Measurements from ENCODE around the gene GATAD2A. TPM values are rescaled to one million over a fixed set of nuclear protein-coding genes. Genes with fewer than 3 reads are reported as not detected.

Gene GATAD2A
- total and polyA plus RNA-seq, 9 of the 15 experiments (the other 6 are each of a cell fraction or from before 2014, with no cell fraction given) = 2.4 to 226 (median 44.2) TPM

GRCh38 chr19:19404879-19405860 lies at the start of gene GATAD2A (continued):
- TF ChIP-seq ZNF644 (tag; IDR thresholded peaks at IDR 0.05; ENCODE audit: low read depth) (no peak), TCF7L2 (IDR thresholded peaks at IDR 0.05; ENCODE audit: low read depth, low read length) (0 out of 2 replicates have a peak, but pooled peaks have one; percentile 47), ATF6 (CRISPR knock-in tag; IDR thresholded peaks at IDR 0.05) (peak; percentile 99; the same call in 1 of the 2 replicates), ZNF311 (CRISPR knock-in tag; IDR thresholded peaks at IDR 0.05) (no peak), DIDO1 (tag; IDR thresholded peaks at IDR 0.05; ENCODE audit: low read depth) (no peak), ZNF124 (CRISPR knock-in tag; IDR thresholded peaks at IDR 0.05) (no peak), FOXA1 (IDR thresholded peaks at IDR 0.05; ENCODE audit: borderline replicate concordance) (no peak), MBD2 (IDR thresholded peaks at IDR 0.05; ENCODE audit: borderline replicate concordance, low read depth) (peak; percentile 15; the same call in 1 of the 2 replicates), PPARD (CRISPR knock-in tag; IDR thresholded peaks at IDR 0.05) (no peak), HDGF (IDR thresholded peaks at IDR 0.05) (no peak), EHMT2 (IDR thresholded peaks at IDR 0.05) (no peak)
- TF ChIP-seq, protein P1, sequence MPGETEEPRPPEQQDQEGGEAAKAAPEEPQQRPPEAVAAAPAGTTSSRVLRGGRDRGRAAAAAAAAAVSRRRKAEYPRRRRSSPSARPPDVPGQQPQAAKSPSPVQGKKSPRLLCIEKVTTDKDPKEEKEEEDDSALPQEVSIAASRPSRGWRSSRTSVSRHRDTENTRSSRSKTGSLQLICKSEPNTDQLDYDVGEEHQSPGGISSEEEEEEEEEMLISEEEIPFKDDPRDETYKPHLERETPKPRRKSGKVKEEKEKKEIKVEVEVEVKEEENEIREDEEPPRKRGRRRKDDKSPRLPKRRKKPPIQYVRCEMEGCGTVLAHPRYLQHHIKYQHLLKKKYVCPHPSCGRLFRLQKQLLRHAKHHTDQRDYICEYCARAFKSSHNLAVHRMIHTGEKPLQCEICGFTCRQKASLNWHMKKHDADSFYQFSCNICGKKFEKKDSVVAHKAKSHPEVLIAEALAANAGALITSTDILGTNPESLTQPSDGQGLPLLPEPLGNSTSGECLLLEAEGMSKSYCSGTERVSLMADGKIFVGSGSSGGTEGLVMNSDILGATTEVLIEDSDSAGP (CRISPR knock-in tag; IDR thresholded peaks at IDR 0.05) = peak; percentile 86
- TF ChIP-seq, protein P2, sequence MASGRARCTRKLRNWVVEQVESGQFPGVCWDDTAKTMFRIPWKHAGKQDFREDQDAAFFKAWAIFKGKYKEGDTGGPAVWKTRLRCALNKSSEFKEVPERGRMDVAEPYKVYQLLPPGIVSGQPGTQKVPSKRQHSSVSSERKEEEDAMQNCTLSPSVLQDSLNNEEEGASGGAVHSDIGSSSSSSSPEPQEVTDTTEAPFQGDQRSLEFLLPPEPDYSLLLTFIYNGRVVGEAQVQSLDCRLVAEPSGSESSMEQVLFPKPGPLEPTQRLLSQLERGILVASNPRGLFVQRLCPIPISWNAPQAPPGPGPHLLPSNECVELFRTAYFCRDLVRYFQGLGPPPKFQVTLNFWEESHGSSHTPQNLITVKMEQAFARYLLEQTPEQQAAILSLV (tag; IDR thresholded peaks at IDR 0.05) = no peak
- TF ChIP-seq, protein P3, sequence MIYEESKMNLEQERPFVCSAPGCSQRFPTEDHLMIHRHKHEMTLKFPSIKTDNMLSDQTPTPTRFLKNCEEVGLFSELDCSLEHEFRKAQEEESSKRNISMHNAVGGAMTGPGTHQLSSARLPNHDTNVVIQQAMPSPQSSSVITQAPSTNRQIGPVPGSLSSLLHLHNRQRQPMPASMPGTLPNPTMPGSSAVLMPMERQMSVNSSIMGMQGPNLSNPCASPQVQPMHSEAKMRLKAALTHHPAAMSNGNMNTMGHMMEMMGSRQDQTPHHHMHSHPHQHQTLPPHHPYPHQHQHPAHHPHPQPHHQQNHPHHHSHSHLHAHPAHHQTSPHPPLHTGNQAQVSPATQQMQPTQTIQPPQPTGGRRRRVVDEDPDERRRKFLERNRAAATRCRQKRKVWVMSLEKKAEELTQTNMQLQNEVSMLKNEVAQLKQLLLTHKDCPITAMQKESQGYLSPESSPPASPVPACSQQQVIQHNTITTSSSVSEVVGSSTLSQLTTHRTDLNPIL (CRISPR knock-in tag; IDR thresholded peaks at IDR 0.05) = no peak
- TF ChIP-seq, protein P4, sequence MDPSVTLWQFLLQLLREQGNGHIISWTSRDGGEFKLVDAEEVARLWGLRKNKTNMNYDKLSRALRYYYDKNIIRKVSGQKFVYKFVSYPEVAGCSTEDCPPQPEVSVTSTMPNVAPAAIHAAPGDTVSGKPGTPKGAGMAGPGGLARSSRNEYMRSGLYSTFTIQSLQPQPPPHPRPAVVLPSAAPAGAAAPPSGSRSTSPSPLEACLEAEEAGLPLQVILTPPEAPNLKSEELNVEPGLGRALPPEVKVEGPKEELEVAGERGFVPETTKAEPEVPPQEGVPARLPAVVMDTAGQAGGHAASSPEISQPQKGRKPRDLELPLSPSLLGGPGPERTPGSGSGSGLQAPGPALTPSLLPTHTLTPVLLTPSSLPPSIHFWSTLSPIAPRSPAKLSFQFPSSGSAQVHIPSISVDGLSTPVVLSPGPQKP (CRISPR knock-in tag; IDR thresholded peaks at IDR 0.05) = no peak
